Activated CD4-positive, alpha-beta T cell treated with anti-CD3 and anti-CD28 coated beads for 36 hours (primary cell): ENCODE results near the gene MFAP3L. TPM values are rescaled to one million over a fixed set of nuclear protein-coding genes. Genes with fewer than 3 reads are reported as not detected.

Experiments used
- ATAC-seq: fragments of 200-7000 bp; cut with Tn5 transposase; one replicate; pipeline ENCODE4 v1.10.0; 2021; ENCODE audit warnings: mild to moderate bottlenecking, moderate library complexity
- CTCF ChIA-PET: fragments of 350-600 bp; sonication (Branson Sonifier 250); formaldehyde crosslinking; loops from one replicate; lab custom pipeline; 2021; ENCODE audit warnings: antibody characterized with exemption; lab: Charles Lee
- POLR2A ChIA-PET: fragments of 350-600 bp; sonication (Branson Sonifier 250); formaldehyde crosslinking; loops from one replicate; lab custom pipeline; 2021; ENCODE audit warnings: antibody characterized with exemption, inconsistent platforms; lab: Charles Lee
- DNase-seq: peaks from one replicate; pipeline ENCODE4 v3.0.0-alpha.2; 2020
- H3K27ac Mint-ChIP-seq: one replicate; pipeline ENCODE4 v1.8.0; 2021; ENCODE audit warnings: mixed read lengths
- H3K27me3 Mint-ChIP-seq: one replicate; pipeline ENCODE4 v1.8.0; 2021; ENCODE audit warnings: mixed read lengths
- H3K36me3 Mint-ChIP-seq: one replicate; pipeline ENCODE4 v1.8.0; 2021; ENCODE audit warnings: low read depth, mixed read lengths
- H3K4me1 Mint-ChIP-seq: one replicate; pipeline ENCODE4 v1.8.0; 2021; ENCODE audit warnings: mixed read lengths
- H3K4me3 Mint-ChIP-seq: one replicate; pipeline ENCODE4 v1.8.0; 2021; ENCODE audit warnings: mild to moderate bottlenecking, moderate library complexity, mixed read lengths
- H3K9me3 Mint-ChIP-seq: one replicate; pipeline ENCODE4 v1.8.0; 2021; ENCODE audit warnings: low read depth, mixed read lengths
- intact Hi-C, 2 experiments: fragments of 100-400 bp; cut with DNase I in 1 of 2; cut with micrococcal nuclease in 1 of 2; formaldehyde crosslinking; loops; one replicate each; pipeline versions ENCODE4 v1.14.2 to v1.15.1; 2022 to 2024; cut with DNase I, micrococcal nuclease
- total RNA-seq, 2 experiments: library from RNA; stranded (reverse); gene quantifications; one replicate each; pipeline ENCODE4 v1.2.3, GENCODE V29; 2021

MFAP3L gene
- total RNA-seq, 2 experiments from 2014 or later, result 0.53 to 0.85 TPM

- Mint-ChIP-seq H3K4me3 (no peak overlapping the region), H3K4me1 (no peaks in the 10 kb centered on the region), H3K9me3 (no peaks in the 10 kb centered on the region), H3K27me3 (peaks cover 8% of the 10 kb centered on the region), H3K36me3 (no peaks in the 10 kb centered on the region), H3K27ac (no peak overlapping the region)
- DNase-seq (no peak), ATAC-seq (no peak)
- ChIA-PET POLR2A (no interaction called here), CTCF (interaction anchor here (0.7 kb wide), 1 partner anchor 176 kb away, joined by 4 read pairs; no protein-coding TSS in a partner anchor)
- intact Hi-C loops, result no loop called here
Measured at GRCh38 chr4:169985881-169986280, 40.3 kb downstream of the MFAP3L start.

DNA sequence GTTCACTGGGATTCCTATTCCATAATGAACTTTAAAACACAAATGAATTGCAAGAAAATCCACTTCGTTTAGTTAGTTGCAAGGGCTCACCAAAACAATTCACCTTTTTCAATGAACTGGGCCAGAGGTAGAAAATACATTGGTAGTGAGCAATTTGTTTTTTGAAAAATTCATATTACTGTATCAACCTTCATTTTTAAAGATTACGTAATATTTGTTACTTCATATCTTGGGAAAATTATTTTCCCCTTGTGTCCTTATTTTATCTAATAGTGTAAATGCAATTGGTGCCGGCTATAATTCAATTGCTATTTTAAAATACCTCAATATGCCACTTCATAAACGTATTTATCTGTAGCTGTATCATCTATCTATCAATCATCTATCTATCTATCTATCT lies 41.5 kb downstream of the MFAP3L start:
- H3K4me1 Mint-ChIP-seq, result no peaks in the 10 kb centered on the region
- no peaks in the 10 kb centered on the region for H3K36me3 Mint-ChIP-seq
- POLR2A ChIA-PET, result no interaction called here
- H3K27me3 Mint-ChIP-seq, result peaks cover 9% of the 10 kb centered on the region
- no peak overlapping the region for H3K4me3 Mint-ChIP-seq
- ATAC-seq, result no peak
- H3K27ac Mint-ChIP-seq, result no peak overlapping the region
- intact Hi-C loops, result no loop called here
- DNase-seq, result no peak
- CTCF ChIA-PET, result interaction anchor here (0.8 kb wide), 1 partner anchor 175 kb away, joined by 3 read pairs; no protein-coding TSS in a partner anchor
- H3K9me3 Mint-ChIP-seq, result no peaks in the 10 kb centered on the region

DNA sequence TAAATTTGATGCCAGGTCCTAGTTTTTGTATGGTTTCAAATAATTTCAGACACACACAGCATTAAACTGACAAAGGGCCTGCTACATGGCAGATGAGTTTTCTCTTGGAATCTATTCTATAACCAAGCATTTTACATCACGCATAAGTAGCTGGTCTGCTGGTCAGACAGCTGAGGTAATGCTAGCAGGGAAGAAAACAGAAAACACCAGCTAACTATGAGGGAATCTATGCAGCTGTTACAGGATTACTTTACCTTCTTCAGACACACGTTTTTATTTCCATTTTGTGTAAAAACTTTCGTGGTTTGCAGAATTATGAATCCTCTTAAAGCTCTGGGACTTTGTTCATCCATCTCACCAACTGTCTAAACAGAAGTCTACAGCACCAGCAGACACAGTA lies 42.0 kb downstream of the MFAP3L start:
- no peaks in the 10 kb centered on the region for H3K4me1 Mint-ChIP-seq
- ATAC-seq, result no peak
- POLR2A ChIA-PET, result no interaction called here
- H3K36me3 Mint-ChIP-seq, result no peaks in the 10 kb centered on the region
- H3K9me3 Mint-ChIP-seq, result no peaks in the 10 kb centered on the region
- intact Hi-C loops, result no loop called here
- H3K27me3 Mint-ChIP-seq, result peaks cover 6% of the 10 kb centered on the region
- no peak for DNase-seq
- H3K27ac Mint-ChIP-seq, result no peak overlapping the region
- no peak overlapping the region for H3K4me3 Mint-ChIP-seq
- CTCF ChIA-PET, result no interaction called here

DNA sequence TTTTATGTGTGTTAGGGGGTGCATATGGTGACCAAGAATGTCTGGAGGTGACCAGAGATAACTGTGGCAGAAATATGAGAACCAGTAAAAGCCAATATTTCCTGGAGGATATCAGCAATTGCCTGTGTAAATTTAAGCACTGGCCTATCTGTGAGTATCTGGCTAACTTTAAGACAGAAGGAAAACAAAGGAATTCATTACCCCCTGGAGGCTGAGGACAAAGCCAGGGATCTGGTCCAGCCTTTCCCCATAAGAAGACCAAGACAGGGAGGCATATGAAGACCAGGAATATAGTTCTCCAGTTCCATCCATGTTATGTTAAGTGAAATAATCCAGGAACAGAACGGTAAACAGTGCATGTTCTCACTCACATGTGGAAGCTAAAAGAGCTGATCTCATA lies 49.2 kb downstream of the MFAP3L start:
- CTCF ChIA-PET, result no interaction called here
- DNase-seq, result no peak
- no peaks in the 10 kb centered on the region for H3K9me3 Mint-ChIP-seq
- H3K27ac Mint-ChIP-seq, result no peak overlapping the region
- no peak for ATAC-seq
- no peaks in the 10 kb centered on the region for H3K36me3 Mint-ChIP-seq
- peaks cover 10% of the 10 kb centered on the region for H3K27me3 Mint-ChIP-seq
- POLR2A ChIA-PET, result no interaction called here
- intact Hi-C loops, result no loop called here
- no peak overlapping the region for H3K4me3 Mint-ChIP-seq
- no peaks in the 10 kb centered on the region for H3K4me1 Mint-ChIP-seq

DNA sequence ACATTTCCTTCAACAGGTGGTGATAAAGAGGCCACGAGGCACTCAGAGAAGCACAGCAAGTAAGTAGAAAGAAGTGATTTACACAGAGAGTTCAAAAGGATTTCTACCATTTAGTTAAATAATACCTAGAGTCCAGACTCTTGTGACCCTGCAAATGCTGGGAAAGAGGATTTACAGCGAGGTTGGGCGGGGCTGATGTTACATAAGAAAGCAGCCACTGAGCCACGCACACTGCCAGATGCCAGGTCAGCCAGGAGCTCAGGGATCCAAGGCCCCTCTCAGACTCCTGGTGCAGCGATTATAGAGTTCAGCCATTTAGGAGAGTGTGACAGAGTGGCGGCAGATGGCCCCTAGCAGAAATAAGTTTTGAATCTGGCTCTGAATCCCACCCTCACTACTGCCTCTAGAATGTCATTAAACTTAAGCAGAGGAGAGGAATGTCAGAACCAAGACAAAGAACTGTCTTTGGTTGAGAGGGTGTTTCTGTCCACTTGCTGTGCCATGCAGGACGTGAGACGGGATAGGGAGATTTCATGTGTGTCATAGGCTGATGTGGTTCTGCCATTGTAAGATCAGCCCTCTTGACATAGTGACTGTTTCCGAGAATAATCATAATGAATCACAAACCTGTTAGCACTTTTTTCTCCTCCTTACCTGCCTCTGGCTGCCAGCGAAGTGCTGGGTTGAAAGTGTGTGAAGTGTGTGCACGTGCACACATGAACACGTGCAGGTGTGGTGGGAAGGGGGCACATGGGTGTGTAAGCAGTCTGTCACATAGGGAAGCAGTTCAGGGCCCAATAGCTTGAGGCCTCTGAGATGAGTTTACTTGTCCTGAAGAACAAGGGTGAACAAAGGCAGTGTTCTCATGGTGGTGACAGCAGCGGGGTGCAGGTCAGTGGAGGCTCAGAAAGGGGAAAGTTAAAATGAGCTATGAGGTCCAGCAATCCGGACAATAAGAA lies 50.1 kb downstream of the MFAP3L start:
- no peak overlapping the region for H3K27ac Mint-ChIP-seq
- no peaks in the 10 kb centered on the region for H3K9me3 Mint-ChIP-seq
- no peak for DNase-seq
- POLR2A ChIA-PET, result no interaction called here
- H3K27me3 Mint-ChIP-seq, result peaks cover 10% of the 10 kb centered on the region
- peak; percentile 33 for ATAC-seq
- CTCF ChIA-PET, result no interaction called here
- intact Hi-C loops, result no loop called here
- H3K36me3 Mint-ChIP-seq, result no peaks in the 10 kb centered on the region
- H3K4me3 Mint-ChIP-seq, result no peak overlapping the region
- H3K4me1 Mint-ChIP-seq, result no peaks in the 10 kb centered on the region

GRCh38 chr4:169975131-169975837 lies 50.9 kb downstream of the MFAP3L start:
- Mint-ChIP-seq H3K4me1 (no peaks in the 10 kb centered on the region), H3K27ac (no peak overlapping the region)

GRCh38 chr4:169971456-169972015 lies 54.7 kb downstream of the MFAP3L start:
- H3K27ac Mint-ChIP-seq, result no peak overlapping the region
- ChIA-PET CTCF (no interaction called here), POLR2A (no interaction called here)
- no peaks in the 10 kb centered on the region for H3K4me1 Mint-ChIP-seq
- no peak for ATAC-seq
- DNase-seq, result no peak
- intact Hi-C loops, result no loop called here
- no peak overlapping the region for H3K4me3 Mint-ChIP-seq
- peaks cover 17% of the 10 kb centered on the region for H3K27me3 Mint-ChIP-seq
- H3K9me3 Mint-ChIP-seq, result no peaks in the 10 kb centered on the region
- no peaks in the 10 kb centered on the region for H3K36me3 Mint-ChIP-seq

More at GRCh38 chr4:169975131-169975837, 50.9 kb downstream of the MFAP3L start:
- ChIA-PET POLR2A (no interaction called here), CTCF (no interaction called here)
- H3K9me3 Mint-ChIP-seq, result no peaks in the 10 kb centered on the region
- no peaks in the 10 kb centered on the region for H3K36me3 Mint-ChIP-seq
- ATAC-seq (no peak), DNase-seq (no peak)
- intact Hi-C loops, result no loop called here
- no peak overlapping the region for H3K4me3 Mint-ChIP-seq
- peaks cover 10% of the 10 kb centered on the region for H3K27me3 Mint-ChIP-seq

DNA sequence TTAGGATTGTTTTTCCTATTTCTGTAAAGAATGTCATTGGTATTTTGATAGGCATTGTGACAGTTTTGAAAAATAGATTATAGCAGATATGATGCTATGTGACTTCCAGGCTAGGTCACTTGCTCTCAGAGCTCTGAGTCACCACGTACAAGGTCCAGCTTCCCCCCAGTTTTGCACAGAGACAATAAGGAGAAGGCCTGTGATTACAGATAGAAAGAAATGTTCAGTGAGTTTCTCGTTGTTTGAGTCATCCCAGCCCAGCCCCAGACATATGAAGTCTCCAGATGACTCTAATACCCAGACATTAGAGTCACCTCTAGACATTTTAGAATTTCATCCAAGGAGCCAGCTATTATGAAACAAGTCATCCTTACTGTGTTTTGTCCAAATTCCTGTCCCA lies 57.2 kb downstream of the MFAP3L start:
- peaks cover 14% of the 10 kb centered on the region for H3K27me3 Mint-ChIP-seq
- intact Hi-C loops, result no loop called here
- no peak overlapping the region for H3K27ac Mint-ChIP-seq
- ChIA-PET POLR2A (no interaction called here), CTCF (interaction anchor here (1.1 kb wide), 1 partner anchor 204 kb away, joined by 3 read pairs; no protein-coding TSS in a partner anchor)
- no peak overlapping the region for H3K4me3 Mint-ChIP-seq
- H3K36me3 Mint-ChIP-seq, result no peaks in the 10 kb centered on the region
- H3K9me3 Mint-ChIP-seq, result no peaks in the 10 kb centered on the region
- no peak for ATAC-seq
- no peak for DNase-seq
- no peaks in the 10 kb centered on the region for H3K4me1 Mint-ChIP-seq

- intact Hi-C loops, result no loop called here
- Mint-ChIP-seq H3K27ac (no peak overlapping the region), H3K9me3 (no peaks in the 10 kb centered on the region), H3K4me3 (no peak overlapping the region), H3K4me1 (no peaks in the 10 kb centered on the region), H3K36me3 (no peaks in the 10 kb centered on the region), H3K27me3 (peaks cover 11% of the 10 kb centered on the region)
- ChIA-PET CTCF (interaction anchor here (0.7 kb wide), 1 partner anchor 1111 kb away, joined by 3 read pairs; no protein-coding TSS in a partner anchor), POLR2A (no interaction called here)
- DNase-seq (no peak), ATAC-seq (no peak)
Measured at GRCh38 chr4:169963998-169964397, 62.2 kb downstream of the MFAP3L start.

DNA sequence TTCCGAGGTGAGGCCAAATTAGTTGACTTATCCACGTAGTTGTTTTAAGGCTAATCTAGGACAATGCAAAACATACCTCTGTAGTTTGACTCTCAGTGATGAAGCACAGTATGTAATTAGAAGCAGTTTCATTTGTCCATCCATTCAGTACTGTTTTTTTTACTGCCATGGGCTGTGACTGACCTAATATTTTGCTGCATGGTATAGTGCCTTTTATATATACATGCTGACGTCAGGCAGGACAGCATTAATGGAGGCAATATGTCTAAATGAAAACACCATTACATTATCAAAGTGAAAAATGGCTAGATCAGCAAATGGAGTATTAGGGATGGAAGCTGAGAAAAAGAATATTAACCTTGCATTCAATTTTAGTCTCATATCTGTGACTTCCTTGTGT lies 66.9 kb downstream of the MFAP3L start:
- Mint-ChIP-seq H3K27ac (no peak overlapping the region), H3K36me3 (no peaks in the 10 kb centered on the region), H3K9me3 (no peaks in the 10 kb centered on the region), H3K4me3 (no peak overlapping the region), H3K27me3 (peaks cover 2% of the 10 kb centered on the region), H3K4me1 (no peaks in the 10 kb centered on the region)
- ATAC-seq, result no peak
- no peak for DNase-seq
- CTCF ChIA-PET, result no interaction called here
- intact Hi-C loops, result no loop called here
- POLR2A ChIA-PET, result no interaction called here

DNA sequence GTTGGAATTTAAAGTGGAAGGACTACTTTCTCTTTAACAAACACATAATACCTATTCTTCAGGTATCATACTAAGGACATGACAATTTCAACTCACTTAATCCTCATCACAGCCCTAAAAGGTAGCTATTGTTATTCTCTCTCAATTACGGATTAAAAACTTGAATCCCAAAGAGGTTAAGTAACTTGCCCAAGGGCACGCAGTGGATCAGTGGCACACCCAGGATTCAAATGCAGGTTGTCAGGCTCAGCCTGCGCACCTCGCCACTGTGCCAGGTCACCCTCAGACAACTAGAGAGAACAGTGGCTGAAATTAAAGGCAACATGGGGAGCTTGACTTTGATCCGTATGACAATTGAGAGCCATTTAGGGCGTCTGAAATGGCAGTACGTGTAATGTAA lies 67.6 kb downstream of the MFAP3L start:
- Mint-ChIP-seq H3K27ac (no peak overlapping the region), H3K4me1 (no peaks in the 10 kb centered on the region), H3K4me3 (no peak overlapping the region), H3K9me3 (no peaks in the 10 kb centered on the region), H3K27me3 (peaks cover 2% of the 10 kb centered on the region), H3K36me3 (no peaks in the 10 kb centered on the region)
- intact Hi-C loops, result no loop called here
- ChIA-PET POLR2A (no interaction called here), CTCF (no interaction called here)
- DNase-seq, result no peak
- ATAC-seq, result no peak
